HG02588 (cell line): ENCODE measurements around the gene PSMD13.

Source experiments
- ATAC-seq: cut with Tn5 transposase; IDR thresholded peaks from one replicate; pipeline ENCODE4 v1.9.1; 2021; ENCODE audit warnings: mild to moderate bottlenecking, moderate library complexity; ENCODE audit not compliant: unreplicated experiment

Gene PSMD13

GRCh38 chr11:241634-242033 is 4.9 kb downstream of the PSMD13 start:
- ATAC-seq: no peak

GRCh38 chr11:244376-244775 is 7.6 kb downstream of the PSMD13 start:
- ATAC-seq: no peak

GRCh38 chr11:249062-249461 is 12.3 kb downstream of the PSMD13 start:
- no peak for ATAC-seq

GRCh38 chr11:250274-250673 is 13.5 kb downstream of the PSMD13 start:
- no peak for ATAC-seq

GRCh38 chr11:250740-251299 is 14.0 kb downstream of the PSMD13 start:
- no peak for ATAC-seq

GRCh38 chr11:251550-251949 is 14.8 kb downstream of the PSMD13 start:
- ATAC-seq: no peak

- no peak for ATAC-seq
Measured at GRCh38 chr11:252666-253065, 15.9 kb downstream of the PSMD13 start.

- no peak for ATAC-seq
Measured at GRCh38 chr11:253160-253885, 16.5 kb downstream of the PSMD13 start.

- ATAC-seq: no peak
Measured at GRCh38 chr11:253886-254270, 17.1 kb downstream of the PSMD13 start.

GRCh38 chr11:255176-255575 is 18.4 kb downstream of the PSMD13 start:
- ATAC-seq: no peak

- no peak for ATAC-seq
Measured at GRCh38 chr11:255816-256215, 19.0 kb downstream of the PSMD13 start.

- no peak for ATAC-seq
Measured at GRCh38 chr11:256952-257737, 20.4 kb downstream of the PSMD13 start.

- ATAC-seq: no peak
Measured at GRCh38 chr11:257766-258493, 21.2 kb downstream of the PSMD13 start.

GRCh38 chr11:259413-259812 is 22.6 kb downstream of the PSMD13 start:
- no peak for ATAC-seq

GRCh38 chr11:261624-262023 is 24.8 kb downstream of the PSMD13 start:
- no peak for ATAC-seq

- no peak for ATAC-seq
Measured at GRCh38 chr11:266676-267439, 30.1 kb downstream of the PSMD13 start.

- no peak for ATAC-seq
Measured at GRCh38 chr11:267491-267994, 30.8 kb downstream of the PSMD13 start.

GRCh38 chr11:268716-269145 is 32.0 kb downstream of the PSMD13 start:
- ATAC-seq: peak; percentile 44

- ATAC-seq: peak; percentile 72
Measured at GRCh38 chr11:269146-269890, 32.5 kb downstream of the PSMD13 start.
